Effector memory CD4-positive, alpha-beta T cell (primary cell): ENCODE results near the gene C18orf32.
A peak's percentile ranks its signal among the peaks of the same experiment; 100 is the strongest.
"Not testable (repeated sequence)": the region's sequence is repeated elsewhere in the genome, so short reads cannot be mapped to it uniquely, and the experiment has no call there.

Experiments
- DNase-seq, 3 donors: peaks; one replicate each; pipeline ENCODE4 v3.0.0-alpha.2; 2020
- H3K27ac ChIP-seq: 2 replicates; pipeline ENCODE4 v1.7.0; 2013; ENCODE audit warnings: mild to moderate bottlenecking, low read length, moderate library complexity; ENCODE audit not compliant: insufficient read depth, poor library complexity, severe bottlenecking
- H3K27me3 ChIP-seq: replicated peaks from 2 replicates; pipeline ENCODE4 v1.7.0; 2013; ENCODE audit warnings: mild to moderate bottlenecking, low read length; ENCODE audit not compliant: insufficient read depth, control insufficient read depth, poor library complexity, severe bottlenecking
- H3K36me3 ChIP-seq: 2 replicates; pipeline ENCODE4 v1.7.0; 2013; ENCODE audit warnings: mild to moderate bottlenecking, low read length, moderate library complexity; ENCODE audit not compliant: control insufficient read depth, insufficient read depth
- H3K4me1 ChIP-seq: 2 replicates; pipeline ENCODE4 v1.7.0; 2013; ENCODE audit warnings: low read length, mild to moderate bottlenecking; ENCODE audit not compliant: control insufficient read depth, insufficient read depth, poor library complexity, severe bottlenecking
- H3K4me3 ChIP-seq: 2 replicates; pipeline ENCODE4 v1.7.0; 2013; ENCODE audit warnings: low read length, low read depth, mild to moderate bottlenecking; ENCODE audit not compliant: insufficient read depth, poor library complexity, severe bottlenecking
- H3K9me3 ChIP-seq: 2 replicates; pipeline ENCODE4 v1.7.0; 2013; ENCODE audit warnings: mild to moderate bottlenecking, low read length, moderate library complexity; ENCODE audit not compliant: control insufficient read depth

Gene C18orf32

DNA sequence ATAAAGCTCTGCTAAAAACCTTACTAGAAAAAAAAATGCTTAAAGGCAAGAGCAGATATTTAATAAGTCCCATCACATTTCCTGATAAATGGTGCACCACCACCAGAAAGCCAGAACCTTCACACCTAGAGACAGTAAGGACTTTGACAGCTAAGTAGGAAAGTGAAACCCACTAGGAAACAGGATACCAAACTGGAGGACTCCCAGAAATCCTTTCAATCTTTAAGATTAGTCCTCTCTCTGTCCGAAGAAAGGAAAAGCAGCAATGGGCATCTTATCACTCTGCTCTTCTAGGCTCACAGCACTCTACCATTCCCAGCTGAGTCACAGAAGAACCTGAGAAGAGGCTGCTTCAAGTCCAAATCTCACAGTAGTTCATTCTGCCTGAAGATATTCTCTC is 30.2 kb downstream of the C18orf32 start:
- Histone ChIP-seq H3K4me3 (no peak overlapping the region), H3K27me3 (no peaks in the 10 kb centered on the region), H3K4me1 (peaks cover 13% of the 10 kb centered on the region), H3K9me3 (no peaks in the 10 kb centered on the region), H3K27ac (no peak overlapping the region), H3K36me3 (no peaks in the 10 kb centered on the region)
- no peak for DNase-seq

DNA sequence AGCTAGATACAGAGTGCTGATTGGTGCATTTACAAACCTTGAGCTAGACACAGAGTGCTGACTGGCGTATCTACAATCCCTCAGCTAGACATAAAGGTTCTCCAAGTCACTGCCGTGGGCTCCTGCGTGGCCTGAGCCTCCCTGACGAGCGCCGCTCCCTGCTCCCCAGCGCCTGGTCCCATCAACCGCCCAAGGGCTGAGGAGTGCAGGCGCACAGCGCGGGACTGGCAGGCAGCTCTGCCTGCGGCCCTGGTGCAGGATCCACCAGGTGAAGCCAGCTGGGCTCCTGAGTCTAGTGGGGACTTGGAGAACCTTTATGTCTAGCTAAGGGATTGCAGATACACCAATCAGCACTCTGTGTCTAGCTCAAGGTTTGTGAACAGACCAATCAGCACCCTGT is 34.5 kb downstream of the C18orf32 start:
- not testable (repeated sequence) for H3K36me3 ChIP-seq, H3K27ac ChIP-seq, H3K4me3 ChIP-seq, H3K4me1 ChIP-seq, DNase-seq, H3K9me3 ChIP-seq, H3K27me3 ChIP-seq

DNA sequence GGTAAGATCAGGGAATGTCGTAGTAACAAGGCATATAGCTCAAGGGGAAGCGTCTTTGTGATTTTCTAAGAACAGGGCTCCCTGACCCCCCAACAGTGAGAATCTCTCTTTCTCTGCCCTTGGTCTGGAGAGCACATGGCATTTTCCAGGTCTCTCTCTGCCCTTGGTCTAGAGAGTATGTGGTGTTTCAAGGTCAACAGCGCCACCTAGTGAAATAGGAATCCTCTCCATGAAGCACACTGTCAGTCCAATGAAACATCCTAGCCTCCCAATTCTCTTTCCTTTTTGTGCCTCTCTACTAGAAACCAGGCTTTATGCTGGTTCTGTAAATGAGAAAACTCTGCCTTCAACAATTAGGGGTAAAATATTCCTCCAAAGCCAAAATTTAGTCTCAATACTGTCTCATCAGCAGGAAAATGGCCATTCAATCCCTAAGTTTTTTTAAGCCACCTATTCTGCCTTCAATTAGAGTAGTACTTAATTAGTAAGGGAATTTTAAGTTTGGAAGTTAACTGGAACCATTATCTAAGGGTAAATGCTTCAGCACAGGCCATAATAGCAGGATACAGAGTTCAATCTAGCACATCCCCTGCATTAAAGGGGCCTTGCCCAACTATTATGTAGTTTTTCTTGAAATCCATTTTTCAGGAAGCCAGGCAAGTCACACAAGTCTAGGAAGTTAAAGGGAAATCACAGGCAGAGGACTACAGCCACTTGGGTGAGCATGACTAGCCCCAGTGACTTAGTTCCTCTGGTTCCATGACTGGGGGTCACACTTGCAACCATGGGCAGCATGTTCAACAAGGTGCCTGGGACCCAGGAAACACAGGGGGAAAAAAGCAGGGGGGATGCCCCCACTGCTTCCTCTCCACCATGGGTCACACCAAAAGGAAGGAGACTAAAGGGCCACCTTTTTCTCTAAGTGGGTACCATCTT is 39.0 kb downstream of the C18orf32 start:
- DNase-seq = peak in 2 of 3 donors; percentile 6 to 34
- Histone ChIP-seq H3K4me1 (no peaks in the 10 kb centered on the region), H3K4me3 (no peak overlapping the region)

DNA sequence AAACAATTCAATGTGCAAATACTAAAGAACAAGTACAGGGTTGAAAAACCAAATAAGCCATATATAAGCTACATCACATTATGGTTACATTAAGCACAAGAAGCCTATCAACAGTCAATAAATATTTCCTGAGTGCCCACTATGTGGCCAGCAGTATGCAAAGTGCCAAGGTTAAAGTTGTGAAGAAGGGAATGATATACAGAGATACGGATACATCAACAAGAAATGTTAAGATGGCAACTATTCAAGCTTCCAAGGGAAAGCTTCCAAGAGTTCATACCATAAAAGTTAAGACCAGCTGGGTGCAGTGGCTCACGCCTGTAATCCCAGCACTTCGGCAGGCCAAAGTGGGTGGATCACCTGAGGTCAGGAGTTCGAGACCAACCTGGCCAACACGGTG is 40.6 kb downstream of the C18orf32 start:
- no peaks in the 10 kb centered on the region for H3K4me1 ChIP-seq
- H3K9me3 ChIP-seq = no peaks in the 10 kb centered on the region
- no peak overlapping the region for H3K27ac ChIP-seq
- no peak overlapping the region for H3K4me3 ChIP-seq
- no peaks in the 10 kb centered on the region for H3K27me3 ChIP-seq
- H3K36me3 ChIP-seq = peaks cover 4% of the 10 kb centered on the region
- DNase-seq = no peak

More for the DNA sequence above, 39.0 kb downstream of the C18orf32 start:
- no peaks in the 10 kb centered on the region for H3K27me3 ChIP-seq
- H3K36me3 ChIP-seq = peaks cover 4% of the 10 kb centered on the region
- H3K9me3 ChIP-seq = no peaks in the 10 kb centered on the region
- H3K27ac ChIP-seq = no peak overlapping the region

DNA sequence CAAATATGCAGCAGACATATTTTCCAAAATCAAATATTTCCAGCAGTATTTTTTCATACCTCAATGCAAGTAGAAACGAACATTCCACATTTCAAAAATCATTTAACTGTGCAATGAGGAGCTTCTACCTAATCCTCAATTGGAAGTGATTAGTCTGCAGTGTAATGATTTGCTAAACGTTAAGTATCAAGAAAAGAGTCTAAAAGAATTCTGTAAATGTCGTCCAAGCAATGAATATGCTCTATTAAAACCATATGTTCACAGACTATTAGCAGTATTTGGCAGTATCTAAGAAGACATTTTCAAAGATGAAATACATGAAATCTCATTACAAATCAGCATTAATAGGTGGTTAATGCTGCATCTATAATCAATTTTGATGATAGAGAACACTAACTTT is 42.5 kb downstream of the C18orf32 start:
- no peak overlapping the region for H3K27ac ChIP-seq
- no peaks in the 10 kb centered on the region for H3K27me3 ChIP-seq
- H3K9me3 ChIP-seq = no peaks in the 10 kb centered on the region
- no peaks in the 10 kb centered on the region for H3K4me1 ChIP-seq
- H3K4me3 ChIP-seq = no peak overlapping the region
- no peak for DNase-seq
- H3K36me3 ChIP-seq = peaks cover 4% of the 10 kb centered on the region

DNA sequence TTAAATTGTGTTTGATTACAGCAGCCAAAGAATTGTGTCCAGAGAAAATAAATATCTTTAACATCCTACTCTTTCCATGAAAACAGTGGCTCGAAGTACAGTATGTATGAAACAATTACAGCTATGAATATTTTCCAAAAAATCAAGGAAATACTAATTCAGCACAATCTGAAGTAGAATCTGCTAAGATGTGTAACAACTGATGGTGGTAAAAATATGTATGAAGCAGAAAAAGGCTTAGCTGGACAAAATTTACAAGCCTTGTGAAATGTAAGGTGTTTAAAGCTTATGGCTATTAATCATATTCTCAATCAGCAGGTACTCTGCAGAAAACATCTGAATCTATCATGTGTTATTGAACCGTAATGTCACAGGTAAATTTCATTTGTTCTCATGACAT is 43.2 kb downstream of the C18orf32 start:
- peaks cover 3% of the 10 kb centered on the region for H3K36me3 ChIP-seq
- no peak overlapping the region for H3K4me3 ChIP-seq
- DNase-seq = no peak
- no peak overlapping the region for H3K27ac ChIP-seq
- no peaks in the 10 kb centered on the region for H3K4me1 ChIP-seq
- no peaks in the 10 kb centered on the region for H3K27me3 ChIP-seq
- no peaks in the 10 kb centered on the region for H3K9me3 ChIP-seq

DNA sequence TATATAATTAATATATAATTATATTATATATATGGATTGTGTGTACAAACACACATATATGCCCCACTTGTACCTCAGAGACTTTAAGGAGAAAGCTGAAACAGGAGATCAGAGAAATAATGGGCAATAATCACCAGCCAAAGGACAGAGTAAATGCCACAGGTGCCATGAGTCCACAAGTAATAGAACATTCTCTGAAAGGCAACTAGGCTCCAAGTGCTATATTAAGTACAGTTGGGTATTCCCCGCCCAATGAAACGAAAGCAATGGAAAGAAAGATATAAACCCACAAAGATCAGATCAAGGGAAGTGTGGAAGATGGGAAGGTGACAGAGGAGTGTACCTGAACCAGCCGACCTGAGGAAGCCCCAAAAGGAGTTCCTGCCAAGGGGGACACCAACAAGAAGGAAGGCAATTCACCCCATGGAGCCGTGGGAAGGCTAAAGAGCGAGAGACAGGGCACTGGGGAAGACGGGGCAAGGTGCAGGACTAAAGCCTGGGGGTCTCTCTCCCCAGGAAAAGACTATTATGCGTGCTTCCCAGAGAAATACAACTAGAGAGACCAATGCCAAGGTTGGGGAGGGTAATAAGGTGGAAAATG is 45.6 kb downstream of the C18orf32 start:
- DNase-seq = no peak
- H3K27me3 ChIP-seq = no peaks in the 10 kb centered on the region
- no peak overlapping the region for H3K27ac ChIP-seq
- no peak overlapping the region for H3K4me3 ChIP-seq
- H3K36me3 ChIP-seq = no peaks in the 10 kb centered on the region
- H3K9me3 ChIP-seq = no peaks in the 10 kb centered on the region
- H3K4me1 ChIP-seq = peaks cover 2% of the 10 kb centered on the region

DNA sequence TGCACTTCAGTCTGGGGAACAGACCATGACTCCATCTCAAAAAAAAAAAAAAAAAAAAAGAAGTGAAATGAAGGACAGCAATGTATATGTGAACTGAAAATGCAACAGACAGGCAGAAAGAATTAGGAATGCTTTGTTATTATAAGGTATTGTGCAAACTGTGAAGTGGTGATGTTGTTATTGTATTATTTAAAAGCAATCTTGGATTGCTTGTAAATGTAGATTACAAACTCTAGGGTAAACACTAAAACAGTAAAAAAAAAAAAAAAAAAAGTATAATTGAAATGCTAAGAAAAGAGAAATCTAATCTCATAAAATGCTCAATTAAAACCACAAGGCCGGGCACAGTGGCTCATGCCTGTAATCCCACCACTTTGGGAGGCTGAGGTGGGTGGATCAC is 51.9 kb downstream of the C18orf32 start:
- no peak for DNase-seq
- Histone ChIP-seq H3K36me3 (no peaks in the 10 kb centered on the region), H3K27ac (no peak overlapping the region), H3K4me1 (peaks cover 2% of the 10 kb centered on the region), H3K9me3 (no peaks in the 10 kb centered on the region), H3K27me3 (no peaks in the 10 kb centered on the region), H3K4me3 (no peak overlapping the region)

DNA sequence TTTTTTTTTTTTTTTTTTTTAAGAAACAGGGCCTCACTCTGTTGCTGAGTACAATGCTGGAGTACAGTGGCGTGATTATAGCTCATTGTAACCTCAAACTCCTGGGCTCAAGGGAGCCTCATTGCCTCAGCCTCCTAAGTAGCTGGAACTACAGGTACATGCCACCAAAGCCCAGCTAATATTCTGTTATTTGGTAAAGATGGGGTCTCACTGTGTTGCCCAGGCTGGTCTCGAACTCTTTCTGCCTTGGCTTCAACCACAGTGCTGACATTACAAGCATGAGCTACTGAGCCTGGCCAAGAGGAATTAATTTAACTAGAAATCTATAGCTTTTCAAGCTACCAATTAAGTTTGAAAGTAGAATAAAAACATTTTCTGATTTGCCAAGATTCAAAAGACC is 54.4 kb downstream of the C18orf32 start:
- H3K27me3 ChIP-seq = no peaks in the 10 kb centered on the region
- no peaks in the 10 kb centered on the region for H3K4me1 ChIP-seq
- no peak overlapping the region for H3K27ac ChIP-seq
- H3K4me3 ChIP-seq = no peak overlapping the region
- H3K36me3 ChIP-seq = peaks cover 3% of the 10 kb centered on the region
- no peak for DNase-seq
- H3K9me3 ChIP-seq = no peaks in the 10 kb centered on the region
